ENCODE results near the gene FAM117B.
"Not testable (repeated sequence)": the region's sequence is repeated elsewhere in the genome, so short reads cannot be mapped to it uniquely, and the experiment has no call there.

Gene FAM117B

GRCh38 chr2:202763916-202764315 is 129.1 kb downstream of the FAM117B start:
- DNase-seq: no peak

GRCh38 chr2:202764991-202765390 is 130.2 kb downstream of the FAM117B start:
- DNase-seq: no peak

- no peak for DNase-seq
These were observed 130.7 kb downstream of the FAM117B start for GRCh38 chr2:202765436-202765835.

- DNase-seq: no peak
These were observed 133.5 kb downstream of the FAM117B start for GRCh38 chr2:202768273-202768672.

GRCh38 chr2:202769201-202769600 is 134.4 kb downstream of the FAM117B start:
- no peak for DNase-seq

- DNase-seq: no peak
These were observed 136.6 kb downstream of the FAM117B start for GRCh38 chr2:202771336-202771735.

GRCh38 chr2:202771741-202772460 is 137.1 kb downstream of the FAM117B start:
- DNase-seq: no peak

- no peak for DNase-seq
These were observed 138.7 kb downstream of the FAM117B start for GRCh38 chr2:202773301-202773973.

- DNase-seq: no peak
These were observed 139.3 kb downstream of the FAM117B start for GRCh38 chr2:202774104-202774503.

- no peak for DNase-seq
These were observed 143.4 kb downstream of the FAM117B start for GRCh38 chr2:202778217-202778616.

- no peak for DNase-seq
These were observed 145.8 kb downstream of the FAM117B start for GRCh38 chr2:202780514-202781021.

GRCh38 chr2:202782940-202783558 is 148.3 kb downstream of the FAM117B start:
- DNase-seq: no peak

GRCh38 chr2:202786842-202787241 is 152.1 kb downstream of the FAM117B start:
- DNase-seq: no peak

GRCh38 chr2:202790676-202791075 is 155.9 kb downstream of the FAM117B start:
- no peak for DNase-seq

- DNase-seq: no peak
These were observed 163.2 kb downstream of the FAM117B start for GRCh38 chr2:202797944-202798343.

- DNase-seq: not testable (repeated sequence)
These were observed 171.1 kb downstream of the FAM117B start for GRCh38 chr2:202805911-202806310.

- DNase-seq: not testable (repeated sequence)
These were observed 172.8 kb downstream of the FAM117B start for GRCh38 chr2:202807431-202808138.

- no peak for DNase-seq
These were observed 174.0 kb downstream of the FAM117B start for GRCh38 chr2:202808754-202809153.

GRCh38 chr2:202813387-202813786 is 178.6 kb downstream of the FAM117B start:
- no peak for DNase-seq

GRCh38 chr2:202814226-202814625 is 179.5 kb downstream of the FAM117B start:
- no peak for DNase-seq

- DNase-seq: no peak
These were observed 181.0 kb downstream of the FAM117B start for GRCh38 chr2:202815548-202816360.

- no peak for DNase-seq
These were observed 183.0 kb downstream of the FAM117B start for GRCh38 chr2:202817771-202818170.
